HG03175 (cell line): Measurements from ENCODE around the gene VASH2.
"Not testable (repeated sequence)": the region's sequence is repeated elsewhere in the genome, so short reads cannot be mapped to it uniquely, and the experiment has no call there.

Experiments
- ATAC-seq: cut with Tn5 transposase; IDR thresholded peaks from one replicate; pipeline ENCODE4 v1.9.1; 2021; ENCODE audit warnings: mild to moderate bottlenecking, moderate library complexity; ENCODE audit not compliant: unreplicated experiment

The VASH2 gene

GRCh38 chr1:212950243-212951125, at the start of gene VASH2:
VASH2 (plus strand) TSS chr1:212950541; CDS start chr1:212951543, 1,002 bp downstream.
- ATAC-seq, result peak; percentile 95

- ATAC-seq, result no peak
Observed at GRCh38 chr1:212901290-212901689, 49.1 kb upstream of the VASH2 start.

- ATAC-seq, result no peak
Observed at GRCh38 chr1:212902054-212902453, 48.3 kb upstream of the VASH2 start.

GRCh38 chr1:212903664-212904063, 46.7 kb upstream of the VASH2 start:
- no peak for ATAC-seq

GRCh38 chr1:212908071-212908470, 42.3 kb upstream of the VASH2 start:
- not testable (repeated sequence) for ATAC-seq

GRCh38 chr1:212908971-212909370, 41.4 kb upstream of the VASH2 start:
- ATAC-seq, result no peak

GRCh38 chr1:212909652-212910063, 40.7 kb upstream of the VASH2 start:
- ATAC-seq, result no peak

GRCh38 chr1:212910213-212910612, 40.1 kb upstream of the VASH2 start:
- not testable (repeated sequence) for ATAC-seq

GRCh38 chr1:212913638-212914037, 36.7 kb upstream of the VASH2 start:
- ATAC-seq, result not testable (repeated sequence)

- not testable (repeated sequence) for ATAC-seq
Observed at GRCh38 chr1:212914110-212914509, 36.2 kb upstream of the VASH2 start.

- ATAC-seq, result no peak
Observed at GRCh38 chr1:212914789-212915188, 35.6 kb upstream of the VASH2 start.

- ATAC-seq, result no peak
Observed at GRCh38 chr1:212915245-212916091, 34.9 kb upstream of the VASH2 start.

- no peak for ATAC-seq
Observed at GRCh38 chr1:212916481-212917133, 33.7 kb upstream of the VASH2 start.

GRCh38 chr1:212917134-212917485, 33.2 kb upstream of the VASH2 start:
- no peak for ATAC-seq

- ATAC-seq, result no peak
Observed at GRCh38 chr1:212917858-212918257, 32.5 kb upstream of the VASH2 start.

- no peak for ATAC-seq
Observed at GRCh38 chr1:212918824-212919223, 31.5 kb upstream of the VASH2 start.

GRCh38 chr1:212920246-212920645, 30.1 kb upstream of the VASH2 start:
- no peak for ATAC-seq

- no peak for ATAC-seq
Observed at GRCh38 chr1:212920896-212921295, 29.4 kb upstream of the VASH2 start.

- no peak for ATAC-seq
Observed at GRCh38 chr1:212922016-212922415, 28.3 kb upstream of the VASH2 start.

GRCh38 chr1:212926372-212926771, 24.0 kb upstream of the VASH2 start:
- no peak for ATAC-seq
